NCI-H69 (cell line): ENCODE data around the gene LRP1B.
A peak's percentile ranks its signal among the peaks of the same experiment; 100 is the strongest.

Experiments used
- DNase-seq: peaks from one replicate; lab custom pipeline; 2025; lab: John Stamatoyannopoulos, UW

Gene LRP1B

GRCh38 chr2:140808211-140808610 lies 1322.6 kb downstream of the LRP1B start:
- DNase-seq: no peak

- peak; percentile 58 for DNase-seq
Observed at GRCh38 chr2:140804700-140805260, 1326.0 kb downstream of the LRP1B start.

- DNase-seq: peak; percentile 6
Observed at GRCh38 chr2:140801311-140801710, 1329.5 kb downstream of the LRP1B start.

- peak; percentile 38 for DNase-seq
Observed at GRCh38 chr2:140797718-140798117, 1333.1 kb downstream of the LRP1B start.

- no peak for DNase-seq
Observed at GRCh38 chr2:140791802-140792201, 1339.0 kb downstream of the LRP1B start.

- DNase-seq: peak; percentile 93
Observed at GRCh38 chr2:140786585-140786984, 1344.2 kb downstream of the LRP1B start.

GRCh38 chr2:140775411-140775810 lies 1355.4 kb downstream of the LRP1B start:
- DNase-seq: peak; percentile 23

- no peak for DNase-seq
Observed at GRCh38 chr2:140770645-140771044, 1360.2 kb downstream of the LRP1B start.

- DNase-seq: no peak
Observed at GRCh38 chr2:140761807-140762206, 1369.0 kb downstream of the LRP1B start.

- peak; percentile 65 for DNase-seq
Observed at GRCh38 chr2:140759426-140760156, 1371.2 kb downstream of the LRP1B start.

- peak; percentile 70 for DNase-seq
Observed at GRCh38 chr2:140747665-140748064, 1383.2 kb downstream of the LRP1B start.

GRCh38 chr2:140747090-140747489 lies 1383.7 kb downstream of the LRP1B start:
- no peak for DNase-seq

GRCh38 chr2:140744379-140744778 lies 1386.4 kb downstream of the LRP1B start:
- no peak for DNase-seq

- no peak for DNase-seq
Observed at GRCh38 chr2:140737006-140737405, 1393.8 kb downstream of the LRP1B start.

- DNase-seq: peak; percentile 94
Observed at GRCh38 chr2:140734992-140735391, 1395.8 kb downstream of the LRP1B start.

GRCh38 chr2:140718999-140719398 lies 1411.8 kb downstream of the LRP1B start:
- DNase-seq: peak; percentile 88

GRCh38 chr2:140717481-140717880 lies 1413.3 kb downstream of the LRP1B start:
- peak; percentile 27 for DNase-seq

- peak; percentile 24 for DNase-seq
Observed at GRCh38 chr2:140714586-140714985, 1416.2 kb downstream of the LRP1B start.

- DNase-seq: no peak
Observed at GRCh38 chr2:140711867-140712266, 1418.9 kb downstream of the LRP1B start.

GRCh38 chr2:140701726-140702125 lies 1429.1 kb downstream of the LRP1B start:
- DNase-seq: peak; percentile 3

GRCh38 chr2:140698636-140699035 lies 1432.2 kb downstream of the LRP1B start:
- DNase-seq: peak; percentile 8

- peak; percentile 83 for DNase-seq
Observed at GRCh38 chr2:140696449-140696848, 1434.4 kb downstream of the LRP1B start.

- peak; percentile 51 for DNase-seq
Observed at GRCh38 chr2:140695155-140695554, 1435.7 kb downstream of the LRP1B start.

- DNase-seq: peak; percentile 2
Observed at GRCh38 chr2:140687825-140688224, 1443.0 kb downstream of the LRP1B start.
